B cell (primary cell): ENCODE measurements around the gene SCN10A.

Experiments
- EZH2 ChIP-seq: IDR thresholded peaks from 2 replicates; pipeline ENCODE4 v1.6.1; 2012; ENCODE audit warnings: borderline replicate concordance, low read depth, mild to moderate bottlenecking, moderate library complexity, low read length; ENCODE audit not compliant: insufficient read depth, poor library complexity, severe bottlenecking
- TF ChIP-seq, protein P1 (sequence below): fragments of 200-600 bp; IDR thresholded peaks from one replicate; pipeline ENCODE4 v1.8.0; 2022; ENCODE audit warnings: antibody characterized with exemption, mild to moderate bottlenecking

DNA sequence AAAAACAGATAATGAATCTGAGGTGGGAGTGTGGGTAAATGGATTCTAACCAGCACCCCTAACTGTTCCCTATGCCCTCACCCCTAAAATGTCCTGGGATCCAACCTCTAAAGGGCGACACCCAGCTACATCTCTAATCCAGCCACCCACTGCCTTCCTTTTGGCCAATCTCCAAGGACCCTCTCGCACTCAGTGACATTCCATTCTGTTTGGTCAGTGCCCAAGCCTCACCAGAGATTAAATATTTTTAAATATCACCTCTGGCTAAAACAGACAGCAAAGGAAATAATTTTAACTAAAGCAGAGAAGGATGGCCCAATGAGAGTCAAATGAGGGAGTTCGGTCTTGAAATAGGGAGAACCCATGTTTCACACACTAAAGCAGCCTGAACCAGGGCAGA lies 19.9 kb upstream of the SCN10A start:
- TF ChIP-seq, protein P1, sequence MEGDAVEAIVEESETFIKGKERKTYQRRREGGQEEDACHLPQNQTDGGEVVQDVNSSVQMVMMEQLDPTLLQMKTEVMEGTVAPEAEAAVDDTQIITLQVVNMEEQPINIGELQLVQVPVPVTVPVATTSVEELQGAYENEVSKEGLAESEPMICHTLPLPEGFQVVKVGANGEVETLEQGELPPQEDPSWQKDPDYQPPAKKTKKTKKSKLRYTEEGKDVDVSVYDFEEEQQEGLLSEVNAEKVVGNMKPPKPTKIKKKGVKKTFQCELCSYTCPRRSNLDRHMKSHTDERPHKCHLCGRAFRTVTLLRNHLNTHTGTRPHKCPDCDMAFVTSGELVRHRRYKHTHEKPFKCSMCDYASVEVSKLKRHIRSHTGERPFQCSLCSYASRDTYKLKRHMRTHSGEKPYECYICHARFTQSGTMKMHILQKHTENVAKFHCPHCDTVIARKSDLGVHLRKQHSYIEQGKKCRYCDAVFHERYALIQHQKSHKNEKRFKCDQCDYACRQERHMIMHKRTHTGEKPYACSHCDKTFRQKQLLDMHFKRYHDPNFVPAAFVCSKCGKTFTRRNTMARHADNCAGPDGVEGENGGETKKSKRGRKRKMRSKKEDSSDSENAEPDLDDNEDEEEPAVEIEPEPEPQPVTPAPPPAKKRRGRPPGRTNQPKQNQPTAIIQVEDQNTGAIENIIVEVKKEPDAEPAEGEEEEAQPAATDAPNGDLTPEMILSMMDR: no peak
- TF ChIP-seq EZH2: no peak
